CD4-positive, alpha-beta T cell (primary cell): ENCODE results near the gene SLC12A1. TPM values are rescaled to one million over a fixed set of nuclear protein-coding genes. Genes with fewer than 3 reads are reported as not detected.
A peak's percentile ranks its signal among the peaks of the same experiment; 100 is the strongest.

Experiments used
- ATAC-seq: fragments of 200-7000 bp; cut with Tn5 transposase; one replicate; pipeline ENCODE4 v1.10.0; 2022; ENCODE audit warnings: mild to moderate bottlenecking; ENCODE audit not compliant: poor library complexity
- CTCF ChIA-PET: fragments of 350-600 bp; sonication (Branson Sonifier 250); formaldehyde crosslinking; loops from one replicate; lab custom pipeline; 2021; ENCODE audit warnings: antibody characterized with exemption, inconsistent platforms; lab: Charles Lee
- POLR2A ChIA-PET: fragments of 350-600 bp; sonication (Branson Sonifier 250); formaldehyde crosslinking; loops from one replicate; lab custom pipeline; 2021; ENCODE audit warnings: antibody characterized with exemption, inconsistent platforms; lab: Charles Lee
- DNase-seq, 14 experiments: peaks; one replicate each; pipeline ENCODE4 v3.0.0-alpha.2; 2013 to 2020; ENCODE audit warnings: mixed read lengths in 2 of 14
- H3K27ac ChIP-seq, 2 donors: one replicate each; pipeline versions ENCODE4 v1.5.1 to v1.7.0; 2013; ENCODE audit warnings: low read length in 2 of 2, low read depth in 1 of 2, mild to moderate bottlenecking in 1 of 2
- H3K27me3 ChIP-seq, 2 experiments: 1 replicate in 1 of 2; 2 replicates in 1 of 2; pipeline versions ENCODE4 v1.6.1 to v1.7.0; 2013; ENCODE audit warnings: low read length in 2 of 2, control low read depth in 1 of 2, mild to moderate bottlenecking in 1 of 2, moderate library complexity in 1 of 2; ENCODE audit not compliant: insufficient read depth in 2 of 2, control insufficient read depth in 1 of 2
- H3K36me3 ChIP-seq: one replicate; pipeline ENCODE4 v1.6.1; 2013; ENCODE audit warnings: low read length, control low read depth; ENCODE audit not compliant: insufficient read depth
- H3K4me1 ChIP-seq: one replicate; pipeline ENCODE4 v1.6.1; 2013; ENCODE audit warnings: low read length, control low read depth; ENCODE audit not compliant: insufficient read depth
- H3K4me3 ChIP-seq: one replicate; pipeline ENCODE4 v1.5.1; 2013; ENCODE audit warnings: mild to moderate bottlenecking, low read length, moderate library complexity
- H3K9me3 ChIP-seq, 2 experiments: 1 replicate in 1 of 2; 2 replicates in 1 of 2; pipeline versions ENCODE4 v1.6.1 to v1.7.0; 2013; ENCODE audit warnings: low read length in 2 of 2, mild to moderate bottlenecking in 2 of 2, control low read depth in 1 of 2, moderate library complexity in 1 of 2; ENCODE audit not compliant: control insufficient read depth in 1 of 2, insufficient read depth in 1 of 2
- H3K27ac Mint-ChIP-seq: one replicate; pipeline ENCODE4 v1.8.0; 2020; ENCODE audit warnings: mixed read lengths
- H3K27me3 Mint-ChIP-seq: one replicate; pipeline ENCODE4 v1.8.0; 2021; ENCODE audit warnings: mixed read lengths
- H3K36me3 Mint-ChIP-seq: one replicate; pipeline ENCODE4 v1.8.0; 2021; ENCODE audit warnings: low read depth, mixed read lengths
- H3K4me1 Mint-ChIP-seq: one replicate; pipeline ENCODE4 v1.8.0; 2021; ENCODE audit warnings: low read depth, mixed read lengths
- H3K4me3 Mint-ChIP-seq: one replicate; pipeline ENCODE4 v1.8.0; 2020; ENCODE audit warnings: mild to moderate bottlenecking, mixed read lengths
- H3K9me3 Mint-ChIP-seq: one replicate; pipeline ENCODE4 v1.8.0; 2020; ENCODE audit warnings: mixed read lengths
- CTCF ChIP-seq: fragments of 200-600 bp; IDR thresholded peaks from one replicate; pipeline ENCODE4 v1.8.0; 2022; ENCODE audit warnings: antibody characterized with exemption, mild to moderate bottlenecking
- intact Hi-C, 2 experiments: fragments of 100-400 bp; cut with DNase I in 1 of 2; cut with micrococcal nuclease in 1 of 2; formaldehyde crosslinking; loops; one replicate each; pipeline versions ENCODE4 v1.15.1 to v1.9.0; 2023 to 2025; cut with DNase I, micrococcal nuclease
- total RNA-seq, 174 experiments: library from RNA in 2 of 174; stranded (reverse) in 2 of 174; gene quantifications; one replicate each; pipeline ENCODE4 v1.2.3 and lab custom pipeline; 2021 to 2026

SLC12A1 gene
- total RNA-seq, 2 experiments from 2014 or later, result not detected

- intact Hi-C loops, result no loop called here
- Histone ChIP-seq H3K4me1 (no peaks in the 10 kb centered on the region), H3K36me3 (no peaks in the 10 kb centered on the region), H3K27ac (no peak overlapping the region), H3K4me3 (no peak overlapping the region), H3K27me3 (peaks cover 0 to 3% of the 10 kb centered on the region in 2 experiments), H3K9me3 (no peaks in the 10 kb centered on the region)
- ChIA-PET POLR2A (no interaction called here), CTCF (no interaction called here)
- DNase-seq (no peak), ATAC-seq (no peak)
- Mint-ChIP-seq H3K36me3 (no peaks in the 10 kb centered on the region), H3K27ac (no peak overlapping the region), H3K9me3 (no peaks in the 10 kb centered on the region), H3K4me3 (no peak overlapping the region), H3K27me3 (peaks cover 34% of the 10 kb centered on the region), H3K4me1 (no peaks in the 10 kb centered on the region)
- no peak for TF ChIP-seq CTCF
These were observed 47.1 kb downstream of the SLC12A1 start for GRCh38 chr15:48253172-48253571.

GRCh38 chr15:48265135-48265534 is 59.0 kb downstream of the SLC12A1 start:
- H3K27me3 Mint-ChIP-seq, result peaks cover 14% of the 10 kb centered on the region
- no peak for ATAC-seq
- H3K36me3 Mint-ChIP-seq, result no peaks in the 10 kb centered on the region
- CTCF ChIA-PET, result no interaction called here
- no peaks in the 10 kb centered on the region for H3K4me1 ChIP-seq
- peaks cover 0 to 5% of the 10 kb centered on the region in 2 experiments for H3K27me3 ChIP-seq
- H3K36me3 ChIP-seq, result no peaks in the 10 kb centered on the region
- no peak for TF ChIP-seq CTCF
- H3K27ac Mint-ChIP-seq, result no peak overlapping the region
- DNase-seq, result peak in 1 of 14 experiments; percentile 5
- H3K9me3 Mint-ChIP-seq, result no peaks in the 10 kb centered on the region
- intact Hi-C loops, result no loop called here
- H3K27ac ChIP-seq, result no peak overlapping the region
- H3K4me3 ChIP-seq, result no peak overlapping the region
- H3K4me3 Mint-ChIP-seq, result no peak overlapping the region
- no peaks in the 10 kb centered on the region for H3K4me1 Mint-ChIP-seq
- H3K9me3 ChIP-seq, result no peaks in the 10 kb centered on the region
- POLR2A ChIA-PET, result no interaction called here

GRCh38 chr15:48266024-48266689 is 60.1 kb downstream of the SLC12A1 start:
- Histone ChIP-seq H3K36me3 (no peaks in the 10 kb centered on the region), H3K4me1 (no peaks in the 10 kb centered on the region), H3K27ac (no peak overlapping the region), H3K4me3 (no peak overlapping the region), H3K27me3 (peaks cover 0 to 5% of the 10 kb centered on the region in 2 experiments), H3K9me3 (no peaks in the 10 kb centered on the region)
- no peak for TF ChIP-seq CTCF
- H3K9me3 Mint-ChIP-seq, result no peaks in the 10 kb centered on the region
- no peak overlapping the region for H3K27ac Mint-ChIP-seq
- no peaks in the 10 kb centered on the region for H3K4me1 Mint-ChIP-seq
- DNase-seq, result peak in 1 of 14 experiments; percentile 12
- peaks cover 14% of the 10 kb centered on the region for H3K27me3 Mint-ChIP-seq
- ChIA-PET POLR2A (no interaction called here), CTCF (interaction anchor here (0.7 kb wide), 1 partner anchor 24 kb away, joined by 3 read pairs; no protein-coding TSS in a partner anchor)
- ATAC-seq, result no peak
- H3K4me3 Mint-ChIP-seq, result no peak overlapping the region
- intact Hi-C loops, result no loop called here
- H3K36me3 Mint-ChIP-seq, result no peaks in the 10 kb centered on the region
